K562 (cell line): ENCODE results near the gene IGF2BP3. TPM values are rescaled to one million over a fixed set of nuclear protein-coding genes. Genes with fewer than 3 reads are reported as not detected.

Source experiments
- BMI1 ChIP-seq: fragments of 150-350 bp; IDR thresholded peaks from 2 replicates; pipeline ENCODE4 v1.6.1; 2014; ENCODE audit warnings: low read length
- HDAC3 ChIP-seq: fragments of 450-650 bp; IDR thresholded peaks from 2 replicates; pipeline ENCODE4 v1.6.1; 2018; ENCODE audit warnings: borderline replicate concordance, mild to moderate bottlenecking, moderate library complexity; ENCODE audit not compliant: partially characterized antibody
- HDAC6 ChIP-seq: IDR thresholded peaks from 2 replicates; pipeline ENCODE4 v1.6.1; 2012; ENCODE audit warnings: low read depth, mild to moderate bottlenecking, control low read depth, inconsistent platforms, low read length, moderate library complexity
- JUN ChIP-seq, 2 experiments: sonication (generic) in 1 of 2; formaldehyde crosslinking in 1 of 2; IDR thresholded peaks; 2 replicates each; pipeline versions ENCODE4 v1.6.1 to v1.8.0; 2012 to 2022; ENCODE audit warnings: borderline replicate concordance in 2 of 2, mild to moderate bottlenecking in 2 of 2, improper control_type of control experiment in 1 of 2, low read depth in 1 of 2, low read length in 1 of 2, missing genetic modification reagents in 1 of 2
- KHSRP ChIP-seq: fragments of 450-650 bp; IDR thresholded peaks from 2 replicates; pipeline ENCODE4 v1.6.1; 2017
- MCM7 ChIP-seq, 2 experiments: fragments of 450-650 bp; IDR thresholded peaks; 2 replicates each; pipeline ENCODE4 v1.6.1; 2016 to 2018
- RBM39 ChIP-seq: fragments of 200-400 bp; formaldehyde crosslinking; optimal IDR thresholded peaks from 2 replicates; pipeline ENCODE3; 2018; ENCODE audit warnings: low read depth, low read length
- ZNF212 ChIP-seq: fragments of 450-650 bp; formaldehyde crosslinking; IDR thresholded peaks from 2 replicates; pipeline ENCODE4 v1.4.0; 2020; ENCODE audit warnings: mild to moderate bottlenecking
- ZNF239 ChIP-seq: fragments of 250-450 bp; sonication (Bioruptor Pico); IDR thresholded peaks from 2 replicates; pipeline ENCODE4 v1.4.0; 2020; ENCODE audit warnings: mild to moderate bottlenecking
- polyA plus RNA-seq, 8 experiments: library from polyadenylated mRNA; depleted of rRNA in 4 of 8; stranded (reverse) in 5 of 8; unstranded in 3 of 8; fragments of >200 nt; fragmentation: Nextera tagmentation in 2 of 8; fragmentation: Illumina TruSeq in 1 of 8; extraction: Ambion mirVana in 2 of 8; extraction: Trizol in 1 of 8; gene quantifications; 2 replicates each; pipeline versions ENCODE4 v1.2.1 to v1.2.3, GENCODE V29; 2011 to 2014; ENCODE audit warnings: inconsistent platforms in 1 of 8, missing spikeins in 1 of 8
- total RNA-seq, 7 experiments: library from RNA; depleted of rRNA in 6 of 7; stranded (reverse); fragments of >200 nt in 6 of 7; fragmentation: Illumina TruSeq in 2 of 7; extraction: Trizol in 2 of 7; gene quantifications; 2 replicates each; pipeline versions ENCODE4 v1.2.1 to v1.2.3, GENCODE V29; 2011 to 2021; ENCODE audit warnings: low replicate concordance in 1 of 7
- TF ChIP-seq, protein P1 (sequence below), 2 experiments: fragments of 450-650 bp; IDR thresholded peaks; 2 replicates each; pipeline ENCODE4 v1.6.1; 2016
- TF ChIP-seq, protein P2 (sequence below), 2 experiments: fragments of 450-650 bp in 1 of 2; IDR thresholded peaks; 2 replicates each; pipeline ENCODE4 v1.6.1; 2011 to 2017; ENCODE audit warnings: low read depth in 2 of 2, antibody characterized with exemption in 1 of 2, borderline replicate concordance in 1 of 2, low read length in 1 of 2, mild to moderate bottlenecking in 1 of 2, mixed read lengths in 1 of 2; ENCODE audit not compliant: control insufficient read depth in 1 of 2
- TF ChIP-seq, protein P3 (sequence below): fragments of 450-650 bp; formaldehyde crosslinking; IDR thresholded peaks from 2 replicates; pipeline ENCODE4 v1.4.0; 2020; ENCODE audit warnings: mild to moderate bottlenecking, mixed read lengths
- TF ChIP-seq, protein P4 (sequence below): fragments of 200-400 bp; formaldehyde crosslinking; IDR thresholded peaks from 2 replicates; pipeline ENCODE4 v1.6.1; 2017; ENCODE audit warnings: mild to moderate bottlenecking, low read depth, low read length, moderate library complexity

The IGF2BP3 gene
- total and polyA plus RNA-seq, 9 of the 15 experiments (the other 6 are each of a cell fraction or from before 2014, with no cell fraction given): 8.4 to 88.1 (median 61.2) TPM

DNA sequence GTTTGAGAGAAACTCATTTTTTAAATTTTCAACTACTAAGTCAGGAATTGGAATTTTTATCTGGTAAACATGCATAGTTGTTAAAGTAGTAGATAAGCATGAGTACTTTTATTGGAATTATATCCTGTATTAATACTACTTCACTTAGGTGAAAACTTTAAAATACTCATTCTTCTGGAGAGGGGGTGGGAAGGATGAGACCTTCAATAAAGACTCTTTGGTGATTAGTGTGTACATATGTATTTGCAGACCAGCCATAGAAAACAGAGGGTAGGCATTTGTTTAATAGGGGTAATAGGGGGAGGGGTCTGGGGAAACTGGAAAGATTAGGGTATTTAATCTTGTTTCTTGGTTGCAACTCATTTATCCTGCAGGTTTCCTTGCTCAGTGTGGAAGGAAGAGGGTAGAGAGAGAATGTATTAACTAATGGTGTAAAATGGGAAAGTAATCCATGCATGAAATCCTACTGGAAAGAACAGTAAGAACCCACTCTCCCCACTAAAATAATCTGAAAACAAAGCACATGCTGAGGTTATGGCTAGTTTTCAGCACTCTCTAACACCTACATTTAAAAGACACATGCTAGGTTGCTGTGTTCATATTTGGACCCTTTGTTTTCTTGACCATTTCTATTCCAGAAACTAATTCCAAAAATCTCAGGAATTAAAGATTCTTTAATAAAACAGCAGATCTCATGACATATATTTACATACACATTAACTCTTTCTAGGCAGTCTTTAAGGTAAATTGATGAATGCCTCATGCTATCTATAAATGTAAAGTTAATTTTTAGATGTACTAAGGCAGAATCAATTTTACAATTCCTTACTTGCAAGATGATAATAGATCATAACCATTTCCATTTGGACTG lies 6.2 kb upstream of the IGF2BP3 start (continued):
- TF ChIP-seq HDAC6: no peak
- TF ChIP-seq, protein P1, sequence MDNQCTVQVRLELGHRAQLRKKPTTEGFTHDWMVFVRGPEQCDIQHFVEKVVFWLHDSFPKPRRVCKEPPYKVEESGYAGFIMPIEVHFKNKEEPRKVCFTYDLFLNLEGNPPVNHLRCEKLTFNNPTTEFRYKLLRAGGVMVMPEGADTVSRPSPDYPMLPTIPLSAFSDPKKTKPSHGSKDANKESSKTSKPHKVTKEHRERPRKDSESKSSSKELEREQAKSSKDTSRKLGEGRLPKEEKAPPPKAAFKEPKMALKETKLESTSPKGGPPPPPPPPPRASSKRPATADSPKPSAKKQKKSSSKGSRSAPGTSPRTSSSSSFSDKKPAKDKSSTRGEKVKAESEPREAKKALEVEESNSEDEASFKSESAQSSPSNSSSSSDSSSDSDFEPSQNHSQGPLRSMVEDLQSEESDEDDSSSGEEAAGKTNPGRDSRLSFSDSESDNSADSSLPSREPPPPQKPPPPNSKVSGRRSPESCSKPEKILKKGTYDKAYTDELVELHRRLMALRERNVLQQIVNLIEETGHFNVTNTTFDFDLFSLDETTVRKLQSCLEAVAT (IDR thresholded peaks at IDR 0.05): peak in 1 of 2 experiments; percentile 58; a peak in 1 of 4 replicates
- no peak for TF ChIP-seq JUN (IDR thresholded peaks at IDR 0.05; ENCODE audit: borderline replicate concordance, low read depth, low read length)
- no peak for TF ChIP-seq JUN (CRISPR knock-in tag; IDR thresholded peaks at IDR 0.05; ENCODE audit: borderline replicate concordance)
- no peak for TF ChIP-seq BMI1
- no peak for TF ChIP-seq RBM39
- TF ChIP-seq, protein P2, sequence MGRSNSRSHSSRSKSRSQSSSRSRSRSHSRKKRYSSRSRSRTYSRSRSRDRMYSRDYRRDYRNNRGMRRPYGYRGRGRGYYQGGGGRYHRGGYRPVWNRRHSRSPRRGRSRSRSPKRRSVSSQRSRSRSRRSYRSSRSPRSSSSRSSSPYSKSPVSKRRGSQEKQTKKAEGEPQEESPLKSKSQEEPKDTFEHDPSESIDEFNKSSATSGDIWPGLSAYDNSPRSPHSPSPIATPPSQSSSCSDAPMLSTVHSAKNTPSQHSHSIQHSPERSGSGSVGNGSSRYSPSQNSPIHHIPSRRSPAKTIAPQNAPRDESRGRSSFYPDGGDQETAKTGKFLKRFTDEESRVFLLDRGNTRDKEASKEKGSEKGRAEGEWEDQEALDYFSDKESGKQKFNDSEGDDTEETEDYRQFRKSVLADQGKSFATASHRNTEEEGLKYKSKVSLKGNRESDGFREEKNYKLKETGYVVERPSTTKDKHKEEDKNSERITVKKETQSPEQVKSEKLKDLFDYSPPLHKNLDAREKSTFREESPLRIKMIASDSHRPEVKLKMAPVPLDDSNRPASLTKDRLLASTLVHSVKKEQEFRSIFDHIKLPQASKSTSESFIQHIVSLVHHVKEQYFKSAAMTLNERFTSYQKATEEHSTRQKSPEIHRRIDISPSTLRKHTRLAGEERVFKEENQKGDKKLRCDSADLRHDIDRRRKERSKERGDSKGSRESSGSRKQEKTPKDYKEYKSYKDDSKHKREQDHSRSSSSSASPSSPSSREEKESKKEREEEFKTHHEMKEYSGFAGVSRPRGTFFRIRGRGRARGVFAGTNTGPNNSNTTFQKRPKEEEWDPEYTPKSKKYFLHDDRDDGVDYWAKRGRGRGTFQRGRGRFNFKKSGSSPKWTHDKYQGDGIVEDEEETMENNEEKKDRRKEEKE (IDR thresholded peaks at IDR 0.05; ENCODE audit: borderline replicate concordance in 1 of 2, control insufficient read depth in 1 of 2, low read depth in 2 of 2, low read length in 1 of 2): peak in 1 of 2 experiments; percentile 55; a peak in 1 of 4 replicates
- TF ChIP-seq ZNF239: no peak
- TF ChIP-seq ZNF212 (CRISPR knock-in tag): no peak
- TF ChIP-seq KHSRP: no peak
- TF ChIP-seq, protein P3, sequence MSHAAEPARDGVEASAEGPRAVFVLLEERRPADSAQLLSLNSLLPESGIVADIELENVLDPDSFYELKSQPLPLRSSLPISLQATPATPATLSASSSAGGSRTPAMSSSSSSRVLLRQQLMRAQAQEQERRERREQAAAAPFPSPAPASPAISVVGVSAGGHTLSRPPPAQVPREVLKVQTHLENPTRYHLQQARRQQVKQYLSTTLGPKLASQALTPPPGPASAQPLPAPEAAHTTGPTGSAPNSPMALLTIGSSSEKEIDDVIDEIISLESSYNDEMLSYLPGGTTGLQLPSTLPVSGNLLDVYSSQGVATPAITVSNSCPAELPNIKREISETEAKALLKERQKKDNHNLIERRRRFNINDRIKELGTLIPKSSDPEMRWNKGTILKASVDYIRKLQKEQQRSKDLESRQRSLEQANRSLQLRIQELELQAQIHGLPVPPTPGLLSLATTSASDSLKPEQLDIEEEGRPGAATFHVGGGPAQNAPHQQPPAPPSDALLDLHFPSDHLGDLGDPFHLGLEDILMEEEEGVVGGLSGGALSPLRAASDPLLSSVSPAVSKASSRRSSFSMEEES (CRISPR knock-in tag): no peak
- TF ChIP-seq MCM7 (IDR thresholded peaks at IDR 0.05): no peak
- TF ChIP-seq, protein P4, sequence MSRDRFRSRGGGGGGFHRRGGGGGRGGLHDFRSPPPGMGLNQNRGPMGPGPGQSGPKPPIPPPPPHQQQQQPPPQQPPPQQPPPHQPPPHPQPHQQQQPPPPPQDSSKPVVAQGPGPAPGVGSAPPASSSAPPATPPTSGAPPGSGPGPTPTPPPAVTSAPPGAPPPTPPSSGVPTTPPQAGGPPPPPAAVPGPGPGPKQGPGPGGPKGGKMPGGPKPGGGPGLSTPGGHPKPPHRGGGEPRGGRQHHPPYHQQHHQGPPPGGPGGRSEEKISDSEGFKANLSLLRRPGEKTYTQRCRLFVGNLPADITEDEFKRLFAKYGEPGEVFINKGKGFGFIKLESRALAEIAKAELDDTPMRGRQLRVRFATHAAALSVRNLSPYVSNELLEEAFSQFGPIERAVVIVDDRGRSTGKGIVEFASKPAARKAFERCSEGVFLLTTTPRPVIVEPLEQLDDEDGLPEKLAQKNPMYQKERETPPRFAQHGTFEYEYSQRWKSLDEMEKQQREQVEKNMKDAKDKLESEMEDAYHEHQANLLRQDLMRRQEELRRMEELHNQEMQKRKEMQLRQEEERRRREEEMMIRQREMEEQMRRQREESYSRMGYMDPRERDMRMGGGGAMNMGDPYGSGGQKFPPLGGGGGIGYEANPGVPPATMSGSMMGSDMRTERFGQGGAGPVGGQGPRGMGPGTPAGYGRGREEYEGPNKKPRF: no peak
- TF ChIP-seq HDAC3: no peak
